Keratinocyte (primary cell): ENCODE results near the gene TACC2. TPM values are rescaled to one million over a fixed set of nuclear protein-coding genes. Genes with fewer than 3 reads are reported as not detected.

ENCODE experiments used
- DNase-seq: peaks from one replicate; pipeline ENCODE4 v3.0.0-alpha.2; 2011; ENCODE audit warnings: low read depth, missing footprints, low spot score
- FAIRE-seq: peaks from 2 replicates; lab custom pipeline; 2011; peaks lifted over from hg19 to GRCh38; lab: Jason Lieb, UNC
- H2AFZ ChIP-seq: 2 replicates; pipeline ENCODE4 v1.6.0; 2012; ENCODE audit warnings: low read length, control low read depth, inconsistent platforms; ENCODE audit not compliant: control insufficient read depth
- H3K27ac ChIP-seq: 2 replicates; pipeline ENCODE4 v1.5.1; 2011; ENCODE audit warnings: low read length; ENCODE audit not compliant: control insufficient read depth, insufficient read depth
- H3K27me3 ChIP-seq: 3 replicates; pipeline ENCODE4 v1.6.0; 2011; ENCODE audit warnings: low read length; ENCODE audit not compliant: control insufficient read depth, insufficient read depth; ENCODE audit errors: extremely low read depth
- H3K36me3 ChIP-seq, 2 experiments: 2 replicates in 1 of 2; 3 replicates in 1 of 2; pipeline ENCODE4 v1.5.1; 2011; ENCODE audit warnings: low read length in 2 of 2, mild to moderate bottlenecking in 1 of 2; ENCODE audit not compliant: control insufficient read depth in 2 of 2, insufficient read depth in 2 of 2; ENCODE audit errors: extremely low read depth in 1 of 2
- H3K4me1 ChIP-seq: 3 replicates; pipeline ENCODE4 v1.5.1; 2011; ENCODE audit warnings: low read length; ENCODE audit not compliant: control insufficient read depth, insufficient read depth; ENCODE audit errors: extremely low read depth
- H3K4me2 ChIP-seq: 3 replicates; pipeline ENCODE4 v1.6.0; 2011; ENCODE audit warnings: low read depth, low read length; ENCODE audit not compliant: control insufficient read depth, insufficient read depth; ENCODE audit errors: extremely low read depth
- H3K4me3 ChIP-seq, 3 experiments: fragments of 200-600 bp in 1 of 3; sonication (generic) in 1 of 3; 2 replicates in 2 of 3; 3 replicates in 1 of 3; pipeline ENCODE4 v1.5.1; 2011 to 2016; ENCODE audit warnings: low read length in 3 of 3, mild to moderate bottlenecking in 3 of 3, control low read depth in 2 of 3, inconsistent platforms in 1 of 3, low read depth in 1 of 3, mixed read lengths in 1 of 3, mixed run types in 1 of 3, moderate library complexity in 1 of 3; ENCODE audit not compliant: control insufficient read depth in 2 of 3, insufficient read depth in 2 of 3; ENCODE audit errors: extremely low read depth in 1 of 3
- H3K79me2 ChIP-seq: 2 replicates; pipeline ENCODE4 v1.6.0; 2012; ENCODE audit warnings: low read length; ENCODE audit not compliant: control insufficient read depth, insufficient read depth
- H3K9ac ChIP-seq: 3 replicates; pipeline ENCODE4 v1.6.0; 2011; ENCODE audit warnings: low read length; ENCODE audit not compliant: control insufficient read depth, insufficient read depth; ENCODE audit errors: extremely low read depth
- H3K9me1 ChIP-seq: 3 replicates; pipeline ENCODE4 v1.6.0; 2011; ENCODE audit warnings: low read length; ENCODE audit not compliant: control insufficient read depth, insufficient read depth; ENCODE audit errors: extremely low read depth
- H3K9me3 ChIP-seq: 2 replicates; pipeline ENCODE4 v1.5.1; 2012; ENCODE audit warnings: low read depth, low read length; ENCODE audit not compliant: control insufficient read depth
- H4K20me1 ChIP-seq: 3 replicates; pipeline ENCODE4 v1.6.0; 2011; ENCODE audit warnings: low read length; ENCODE audit not compliant: control insufficient read depth, insufficient read depth; ENCODE audit errors: extremely low read depth
- CTCF ChIP-seq, 3 experiments: IDR thresholded peaks in 1 of 3; conservative IDR thresholded peaks in 1 of 3; optimal IDR thresholded peaks in 1 of 3; 2 replicates in 2 of 3; 3 replicates in 1 of 3; pipeline versions ENCODE3 to v1.5.1; 2011; ENCODE audit warnings: low read length in 3 of 3, mild to moderate bottlenecking in 3 of 3, moderate library complexity in 2 of 3, control low read depth in 1 of 3, inconsistent platforms in 1 of 3; ENCODE audit not compliant: insufficient read depth in 2 of 3; ENCODE audit errors: extremely low read depth in 1 of 3
- EZH2 ChIP-seq: IDR thresholded peaks from one replicate; pipeline ENCODE4 v1.6.1; 2012; ENCODE audit warnings: inconsistent platforms, mild to moderate bottlenecking, low read length, moderate library complexity
- dilution Hi-C: fragments of 300-500 bp; cut with MboI; formaldehyde crosslinking; loops from one replicate; pipeline ENCODE4 v1.7.0; 2020; ENCODE audit warnings: low sequenced_read_pairs; ENCODE audit not compliant: extremely low pct_ligation_motif_present
- polyA plus RNA-seq, 5 experiments: library from polyadenylated mRNA; depleted of rRNA in 3 of 5; stranded (reverse) in 3 of 5; stranded (forward) in 1 of 5; unstranded in 1 of 5; fragments of >200 nt; gene quantifications; 1 replicate in 1 of 5; 2 replicates in 3 of 5; 3 replicates in 1 of 5; pipeline versions ENCODE4 v1.2.1 to v1.2.3, GENCODE V29; 2011 to 2012; ENCODE audit warnings: missing spikeins in 2 of 5, low read depth in 1 of 5, low replicate concordance in 1 of 5

TACC2 gene
- polyA plus RNA-seq, 1 donor (not counting 4 experiments of a cell fraction or from before 2014, with no cell fraction given): 12.8 TPM

GRCh38 chr10:121978511-121978910 lies 10.5 kb upstream of the TACC2 start:
- H3K27me3 ChIP-seq: no peaks in the 10 kb centered on the region
- no peak overlapping the region for H3K27ac ChIP-seq
- H2AFZ ChIP-seq: no peak overlapping the region
- H3K36me3 ChIP-seq: no peaks in the 10 kb centered on the region
- H3K9me1 ChIP-seq: no peaks in the 10 kb centered on the region
- no peak overlapping the region for H3K4me3 ChIP-seq
- H3K4me1 ChIP-seq: peaks cover 6% of the 10 kb centered on the region
- no peaks in the 10 kb centered on the region for H4K20me1 ChIP-seq
- no peak for FAIRE-seq
- no peak for DNase-seq
- TF ChIP-seq CTCF (optimal IDR thresholded peaks at IDR 0.05 in 1 of 3, IDR thresholded peaks at IDR 0.05 in 1 of 3, conservative IDR thresholded peaks at IDR 0.05 in 1 of 3; ENCODE audit: extremely low read depth in 1 of 3, insufficient read depth in 2 of 3, low read length in 3 of 3): no peak
- TF ChIP-seq EZH2: no peak
- H3K4me2 ChIP-seq: no peak overlapping the region
- H3K9ac ChIP-seq: no peak overlapping the region
- H3K79me2 ChIP-seq: peaks cover 6% of the 10 kb centered on the region
- dilution Hi-C loops: no loop called here
- no peaks in the 10 kb centered on the region for H3K9me3 ChIP-seq

DNA sequence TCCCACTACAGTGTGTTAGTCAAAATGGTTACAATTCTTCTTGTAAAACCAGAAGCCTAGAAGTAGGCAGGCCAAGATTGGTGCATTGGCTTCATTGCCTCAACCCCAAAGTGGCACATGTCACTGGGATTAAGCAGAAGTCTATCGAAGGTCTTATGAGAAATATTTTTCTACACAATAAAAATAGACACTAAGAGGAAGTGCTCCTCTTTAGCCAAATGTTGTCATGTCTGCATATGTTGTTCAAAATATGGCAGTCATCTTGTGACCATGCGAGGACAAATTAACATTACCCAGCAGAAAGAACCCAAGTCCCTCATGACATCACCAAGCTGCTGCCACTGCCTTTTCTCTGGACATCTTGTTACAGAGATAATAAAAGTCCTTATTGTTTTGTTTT lies 7.6 kb upstream of the TACC2 start:
- TF ChIP-seq EZH2: no peak
- no peak for TF ChIP-seq CTCF (optimal IDR thresholded peaks at IDR 0.05 in 1 of 3, IDR thresholded peaks at IDR 0.05 in 1 of 3, conservative IDR thresholded peaks at IDR 0.05 in 1 of 3; ENCODE audit: extremely low read depth in 1 of 3, insufficient read depth in 2 of 3, low read length in 3 of 3)
- H2AFZ ChIP-seq: no peak overlapping the region
- dilution Hi-C loops: no loop called here
- no peaks in the 10 kb centered on the region for H3K9me1 ChIP-seq
- no peaks in the 10 kb centered on the region for H3K36me3 ChIP-seq
- H3K79me2 ChIP-seq: no peaks in the 10 kb centered on the region
- no peaks in the 10 kb centered on the region for H4K20me1 ChIP-seq
- DNase-seq (no peak), FAIRE-seq (no peak)
- no peaks in the 10 kb centered on the region for H3K27me3 ChIP-seq
- H3K4me2 ChIP-seq: no peak overlapping the region
- peaks cover 6% of the 10 kb centered on the region for H3K9me3 ChIP-seq
- no peak overlapping the region for H3K27ac ChIP-seq
- no peak overlapping the region for H3K9ac ChIP-seq
- no peak overlapping the region for H3K4me3 ChIP-seq
- no peaks in the 10 kb centered on the region for H3K4me1 ChIP-seq
